GM12878 (cell line): ENCODE data around the gene LHX5. TPM values are rescaled to one million over a fixed set of nuclear protein-coding genes. Genes with fewer than 3 reads are reported as not detected.

Experiments
- ATAC-seq: fragments of 200-7000 bp; cut with Tn5 transposase; 3 replicates; pipeline ENCODE4 v1.9.1; 2020; ENCODE audit warnings: mild to moderate bottlenecking, moderate library complexity
- BruUV-seq: library from RNA; stranded (reverse); fragments of 400-500 nt; replicated peaks from 2 replicates; lab custom pipeline; 2021; lab: Mats Ljungman, UMichigan
- CTCF ChIA-PET: fragments of 300-600 bp; sonication (Branson Sonifier 250); formaldehyde crosslinking; extraction: SDS; loops from one replicate; lab custom pipeline; 2021; ENCODE audit warnings: inconsistent platforms; lab: Yijun Ruan, JAX
- POLR2A ChIA-PET: fragments of 350-600 bp; formaldehyde crosslinking; extraction: SDS; loops from one replicate; lab custom pipeline; 2021; ENCODE audit warnings: inconsistent platforms; lab: Charles Lee
- RAD21 ChIA-PET: fragments of 300-600 bp; sonication (Branson Sonifier 250); formaldehyde crosslinking; loops from one replicate; lab custom pipeline; 2023; ENCODE audit warnings: antibody characterized with exemption; ENCODE audit not compliant: unreplicated experiment; lab: Charles Lee
- SMC1A ChIA-PET: fragments of 300-600 bp; sonication (Branson Sonifier 250); formaldehyde crosslinking; loops from one replicate; lab custom pipeline; 2023; ENCODE audit not compliant: unreplicated experiment, uncharacterized antibody; lab: Charles Lee
- DNase-seq: peaks from one replicate; pipeline ENCODE4 v3.0.0-alpha.2; 2011; ENCODE audit warnings: low read depth, low spot score
- FAIRE-seq: peaks from 3 replicates; lab custom pipeline; 2011; peaks lifted over from hg19 to GRCh38; lab: Jason Lieb, UNC
- H2AFZ ChIP-seq: 2 replicates; pipeline ENCODE4 v1.6.0; 2011; ENCODE audit warnings: low read depth, low read length, control low read depth; ENCODE audit not compliant: control insufficient read depth
- H3K27ac ChIP-seq: 2 replicates; pipeline ENCODE4 v1.5.1; 2011; ENCODE audit warnings: control low read depth; ENCODE audit not compliant: control insufficient read depth, insufficient read depth
- H3K27me3 ChIP-seq, 2 experiments: replicated peaks in 1 of 2; 2 replicates each; pipeline versions ENCODE4 v1.6.0 to v1.6.1; 2011; ENCODE audit warnings: low read length in 1 of 2; ENCODE audit not compliant: control insufficient read depth in 2 of 2, insufficient read depth in 2 of 2
- H3K36me3 ChIP-seq, 2 experiments: 2 replicates each; pipeline ENCODE4 v1.5.1; 2011; ENCODE audit warnings: low read length in 1 of 2; ENCODE audit not compliant: control insufficient read depth in 2 of 2, insufficient read depth in 2 of 2
- H3K4me1 ChIP-seq: 2 replicates; pipeline ENCODE4 v1.6.1; 2011; ENCODE audit warnings: mild to moderate bottlenecking, low read length, moderate library complexity, mixed read lengths; ENCODE audit not compliant: control insufficient read depth, insufficient read depth
- H3K4me2 ChIP-seq: 2 replicates; pipeline ENCODE4 v1.6.0; 2011; ENCODE audit warnings: control low read depth; ENCODE audit not compliant: control insufficient read depth, insufficient read depth
- H3K4me3 ChIP-seq: fragments of 200-600 bp; sonication (generic); 2 replicates; pipeline ENCODE4 v1.5.1; 2016
- H3K79me2 ChIP-seq: 2 replicates; pipeline ENCODE4 v1.6.0; 2011; ENCODE audit warnings: low read length; ENCODE audit not compliant: control insufficient read depth, insufficient read depth
- H3K9ac ChIP-seq: 2 replicates; pipeline ENCODE4 v1.8.0; 2011; ENCODE audit warnings: low read length, control low read depth, mixed read lengths; ENCODE audit not compliant: control insufficient read depth, insufficient read depth
- H3K9me3 ChIP-seq: replicated peaks from 3 replicates; pipeline ENCODE4 v1.5.1; 2011; ENCODE audit warnings: mild to moderate bottlenecking, low read length; ENCODE audit not compliant: control insufficient read depth, insufficient read depth
- H4K20me1 ChIP-seq: 2 replicates; pipeline ENCODE4 v1.6.0; 2011; ENCODE audit not compliant: control insufficient read depth, insufficient read depth
- CHD4 ChIP-seq: fragments of 200-600 bp; sonication (generic); IDR thresholded peaks from 2 replicates; pipeline ENCODE4 v1.6.1; 2016; ENCODE audit warnings: mild to moderate bottlenecking
- EED ChIP-seq: sonication (generic); IDR thresholded peaks from 2 replicates; pipeline ENCODE4 v1.6.1; 2016; ENCODE audit warnings: antibody characterized with exemption, low read depth
- NFIC ChIP-seq: IDR thresholded peaks from 2 replicates; pipeline ENCODE4 v1.6.1; 2012; ENCODE audit warnings: low read depth, mild to moderate bottlenecking, inconsistent platforms, low read length, moderate library complexity
- RAD21 ChIP-seq: IDR thresholded peaks from 2 replicates; pipeline ENCODE4 v1.6.1; 2011; ENCODE audit warnings: mild to moderate bottlenecking, low read depth, low read length, moderate library complexity; ENCODE audit not compliant: insufficient read depth
- SMAD5 ChIP-seq: IDR thresholded peaks from 2 replicates; pipeline ENCODE4 v1.6.1; 2016; ENCODE audit warnings: antibody characterized with exemption, low read depth
- SMC3 ChIP-seq: IDR thresholded peaks from 2 replicates; pipeline ENCODE4 v1.6.1; 2011; ENCODE audit warnings: low read length, improper control_type of control experiment, borderline replicate concordance
- YBX1 ChIP-seq: fragments of 450-650 bp; IDR thresholded peaks from 2 replicates; pipeline ENCODE4 v1.6.1; 2016; ENCODE audit warnings: antibody characterized with exemption
- WGBS: methylation state at CpG from one replicate; pipeline ENCODE4 v1.1.6; 2016; ENCODE audit warnings: low lambda C conversion rate; ENCODE audit not compliant: insufficient replicate concordance, insufficient coverage; ENCODE audit errors: missing lambda C conversion rate; 5-methylcytosine and 5-hydroxymethylcytosine counted together
- in situ Hi-C: fragments of 300-500 bp; cut with MboI; formaldehyde crosslinking; loops from 9 replicates; pipeline ENCODE4 v1.14.3; 2018; ENCODE audit warnings: mixed read lengths
- intact Hi-C: fragments of 100-400 bp; cut with micrococcal nuclease; formaldehyde crosslinking; loops from one replicate; pipeline ENCODE4 v1.14.2; 2022; ENCODE audit not compliant: unreplicated experiment
- polyA plus RNA-seq, 11 experiments: library from polyadenylated mRNA; depleted of rRNA in 4 of 11; unstranded in 6 of 11; stranded (reverse) in 5 of 11; fragments of >200 nt; fragmentation: Nextera tagmentation in 4 of 11; fragmentation: Illumina TruSeq in 1 of 11; extraction: Ambion mirVana in 4 of 11; extraction: Trizol in 1 of 11; gene quantifications; 1 replicate in 1 of 11; 2 replicates in 10 of 11; pipeline versions ENCODE4 v1.2.1 to v1.2.3, GENCODE V29; 2011 to 2016; ENCODE audit warnings: inconsistent platforms in 2 of 11, missing spikeins in 2 of 11, low read depth in 1 of 11
- total RNA-seq, 4 experiments: library from RNA; depleted of rRNA in 3 of 4; stranded (reverse); fragments of >200 nt in 3 of 4; fragmentation: Illumina TruSeq in 1 of 4; extraction: Trizol in 1 of 4; gene quantifications; 2 replicates each; pipeline versions ENCODE4 v1.2.1 to v1.2.3, GENCODE V29; 2013 to 2021
- TF ChIP-seq, protein P1 (sequence below): fragments of 450-650 bp; IDR thresholded peaks from 2 replicates; pipeline ENCODE4 v1.6.1; 2017; ENCODE audit warnings: antibody characterized with exemption, mild to moderate bottlenecking, moderate library complexity
- TF ChIP-seq, protein P2 (sequence below): fragments of 450-650 bp; formaldehyde crosslinking; IDR thresholded peaks from 2 replicates; pipeline ENCODE4 v1.4.0; 2020; ENCODE audit warnings: mild to moderate bottlenecking, moderate library complexity
- TF ChIP-seq, protein P3 (sequence below), 3 experiments: IDR thresholded peaks in 2 of 3; conservative IDR thresholded peaks in 1 of 3; 2 replicates each; pipeline ENCODE4 v1.5.1; 2011; ENCODE audit warnings: low read depth in 3 of 3, low read length in 3 of 3, mild to moderate bottlenecking in 3 of 3, control low read depth in 2 of 3, moderate library complexity in 2 of 3, inconsistent platforms in 1 of 3, mixed read lengths in 1 of 3; ENCODE audit not compliant: control insufficient read depth in 2 of 3, insufficient read depth in 1 of 3; ENCODE audit errors: extremely low read depth in 1 of 3
- TF ChIP-seq, protein P4 (sequence below): fragments of 450-650 bp; IDR thresholded peaks from 2 replicates; pipeline ENCODE4 v1.6.1; 2017; ENCODE audit warnings: mild to moderate bottlenecking, moderate library complexity

Gene LHX5
- total and polyA plus RNA-seq, 10 of the 15 experiments (the other 5 are each of a cell fraction or from before 2014, with no cell fraction given), result 0.03 TPM; not detected in 9

DNA sequence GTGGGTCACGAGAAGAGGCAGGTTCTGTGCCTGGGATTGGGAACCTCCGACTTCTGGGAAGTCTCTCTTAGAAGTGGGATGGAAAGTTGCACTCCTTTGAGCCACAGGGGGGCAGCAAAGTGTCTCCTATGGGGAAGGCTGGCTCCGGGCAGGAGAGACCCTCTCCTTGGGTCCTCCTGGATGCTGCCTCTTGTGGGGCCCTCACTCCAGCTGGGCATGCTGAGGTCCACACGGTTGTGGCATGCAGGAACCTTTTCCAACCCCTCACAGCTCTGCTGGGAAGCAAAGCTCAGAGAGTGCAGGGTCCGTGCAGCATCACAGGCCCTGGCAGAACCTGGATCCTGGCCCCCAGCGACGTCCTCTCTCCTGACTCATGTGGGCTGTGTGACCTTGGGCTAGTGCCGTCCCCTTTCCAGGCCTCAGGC is 32.1 kb downstream of the LHX5 start:
- no peak overlapping the region for H3K27ac ChIP-seq
- no peaks in the 10 kb centered on the region for H3K79me2 ChIP-seq
- ChIA-PET POLR2A (no interaction called here), RAD21 (no interaction called here), CTCF (interaction anchor here (1.2 to 1.6 kb wide), 2 partner anchors 14 to 23 kb away, joined by 3 to 5 read pairs; no protein-coding TSS in a partner anchor), SMC1A (no interaction called here)
- H3K4me3 ChIP-seq, result no peak overlapping the region
- H4K20me1 ChIP-seq, result no peaks in the 10 kb centered on the region; the same call in 1 of the 2 replicates
- in situ Hi-C loops (loop anchor here (10.0 kb wide), 1 partner anchor 475 kb away; no protein-coding TSS in a partner anchor), intact Hi-C loops (loop anchor here (10.0 kb wide), 1 partner anchor 475 kb away; no protein-coding TSS in a partner anchor)
- 10% methylated on average over 8 of the region's 8 CpGs for WGBS
- H3K4me1 ChIP-seq, result no peaks in the 10 kb centered on the region
- ATAC-seq (peak; percentile 48; the same call in 2 of the 3 replicates), DNase-seq (no peak), FAIRE-seq (no peak)
- H3K4me2 ChIP-seq, result no peak overlapping the region
- H2AFZ ChIP-seq, result no peak overlapping the region
- no peaks in the 10 kb centered on the region for H3K36me3 ChIP-seq
- no TSS peak for BruUV-seq
- H3K9ac ChIP-seq, result no peak overlapping the region
- peaks cover 2 to 9% of the 10 kb centered on the region in 2 experiments; a peak in 3 of 4 replicates for H3K27me3 ChIP-seq
- H3K9me3 ChIP-seq, result no peaks in the 10 kb centered on the region
- TF ChIP-seq RAD21 (peak; percentile 51), SMC3 (peak; percentile 43; the same call in 1 of the 2 replicates), SMAD5 (no peak), EED (no peak), YBX1 (no peak), CHD4 (no peak), NFIC (no peak)
- TF ChIP-seq, protein P1, sequence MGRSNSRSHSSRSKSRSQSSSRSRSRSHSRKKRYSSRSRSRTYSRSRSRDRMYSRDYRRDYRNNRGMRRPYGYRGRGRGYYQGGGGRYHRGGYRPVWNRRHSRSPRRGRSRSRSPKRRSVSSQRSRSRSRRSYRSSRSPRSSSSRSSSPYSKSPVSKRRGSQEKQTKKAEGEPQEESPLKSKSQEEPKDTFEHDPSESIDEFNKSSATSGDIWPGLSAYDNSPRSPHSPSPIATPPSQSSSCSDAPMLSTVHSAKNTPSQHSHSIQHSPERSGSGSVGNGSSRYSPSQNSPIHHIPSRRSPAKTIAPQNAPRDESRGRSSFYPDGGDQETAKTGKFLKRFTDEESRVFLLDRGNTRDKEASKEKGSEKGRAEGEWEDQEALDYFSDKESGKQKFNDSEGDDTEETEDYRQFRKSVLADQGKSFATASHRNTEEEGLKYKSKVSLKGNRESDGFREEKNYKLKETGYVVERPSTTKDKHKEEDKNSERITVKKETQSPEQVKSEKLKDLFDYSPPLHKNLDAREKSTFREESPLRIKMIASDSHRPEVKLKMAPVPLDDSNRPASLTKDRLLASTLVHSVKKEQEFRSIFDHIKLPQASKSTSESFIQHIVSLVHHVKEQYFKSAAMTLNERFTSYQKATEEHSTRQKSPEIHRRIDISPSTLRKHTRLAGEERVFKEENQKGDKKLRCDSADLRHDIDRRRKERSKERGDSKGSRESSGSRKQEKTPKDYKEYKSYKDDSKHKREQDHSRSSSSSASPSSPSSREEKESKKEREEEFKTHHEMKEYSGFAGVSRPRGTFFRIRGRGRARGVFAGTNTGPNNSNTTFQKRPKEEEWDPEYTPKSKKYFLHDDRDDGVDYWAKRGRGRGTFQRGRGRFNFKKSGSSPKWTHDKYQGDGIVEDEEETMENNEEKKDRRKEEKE, result no peak
- TF ChIP-seq, protein P2, sequence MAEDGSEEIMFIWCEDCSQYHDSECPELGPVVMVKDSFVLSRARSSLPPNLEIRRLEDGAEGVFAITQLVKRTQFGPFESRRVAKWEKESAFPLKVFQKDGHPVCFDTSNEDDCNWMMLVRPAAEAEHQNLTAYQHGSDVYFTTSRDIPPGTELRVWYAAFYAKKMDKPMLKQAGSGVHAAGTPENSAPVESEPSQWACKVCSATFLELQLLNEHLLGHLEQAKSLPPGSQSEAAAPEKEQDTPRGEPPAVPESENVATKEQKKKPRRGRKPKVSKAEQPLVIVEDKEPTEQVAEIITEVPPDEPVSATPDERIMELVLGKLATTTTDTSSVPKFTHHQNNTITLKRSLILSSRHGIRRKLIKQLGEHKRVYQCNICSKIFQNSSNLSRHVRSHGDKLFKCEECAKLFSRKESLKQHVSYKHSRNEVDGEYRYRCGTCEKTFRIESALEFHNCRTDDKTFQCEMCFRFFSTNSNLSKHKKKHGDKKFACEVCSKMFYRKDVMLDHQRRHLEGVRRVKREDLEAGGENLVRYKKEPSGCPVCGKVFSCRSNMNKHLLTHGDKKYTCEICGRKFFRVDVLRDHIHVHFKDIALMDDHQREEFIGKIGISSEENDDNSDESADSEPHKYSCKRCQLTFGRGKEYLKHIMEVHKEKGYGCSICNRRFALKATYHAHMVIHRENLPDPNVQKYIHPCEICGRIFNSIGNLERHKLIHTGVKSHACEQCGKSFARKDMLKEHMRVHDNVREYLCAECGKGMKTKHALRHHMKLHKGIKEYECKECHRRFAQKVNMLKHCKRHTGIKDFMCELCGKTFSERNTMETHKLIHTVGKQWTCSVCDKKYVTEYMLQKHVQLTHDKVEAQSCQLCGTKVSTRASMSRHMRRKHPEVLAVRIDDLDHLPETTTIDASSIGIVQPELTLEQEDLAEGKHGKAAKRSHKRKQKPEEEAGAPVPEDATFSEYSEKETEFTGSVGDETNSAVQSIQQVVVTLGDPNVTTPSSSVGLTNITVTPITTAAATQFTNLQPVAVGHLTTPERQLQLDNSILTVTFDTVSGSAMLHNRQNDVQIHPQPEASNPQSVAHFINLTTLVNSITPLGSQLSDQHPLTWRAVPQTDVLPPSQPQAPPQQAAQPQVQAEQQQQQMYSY, result no peak
- TF ChIP-seq, protein P3, sequence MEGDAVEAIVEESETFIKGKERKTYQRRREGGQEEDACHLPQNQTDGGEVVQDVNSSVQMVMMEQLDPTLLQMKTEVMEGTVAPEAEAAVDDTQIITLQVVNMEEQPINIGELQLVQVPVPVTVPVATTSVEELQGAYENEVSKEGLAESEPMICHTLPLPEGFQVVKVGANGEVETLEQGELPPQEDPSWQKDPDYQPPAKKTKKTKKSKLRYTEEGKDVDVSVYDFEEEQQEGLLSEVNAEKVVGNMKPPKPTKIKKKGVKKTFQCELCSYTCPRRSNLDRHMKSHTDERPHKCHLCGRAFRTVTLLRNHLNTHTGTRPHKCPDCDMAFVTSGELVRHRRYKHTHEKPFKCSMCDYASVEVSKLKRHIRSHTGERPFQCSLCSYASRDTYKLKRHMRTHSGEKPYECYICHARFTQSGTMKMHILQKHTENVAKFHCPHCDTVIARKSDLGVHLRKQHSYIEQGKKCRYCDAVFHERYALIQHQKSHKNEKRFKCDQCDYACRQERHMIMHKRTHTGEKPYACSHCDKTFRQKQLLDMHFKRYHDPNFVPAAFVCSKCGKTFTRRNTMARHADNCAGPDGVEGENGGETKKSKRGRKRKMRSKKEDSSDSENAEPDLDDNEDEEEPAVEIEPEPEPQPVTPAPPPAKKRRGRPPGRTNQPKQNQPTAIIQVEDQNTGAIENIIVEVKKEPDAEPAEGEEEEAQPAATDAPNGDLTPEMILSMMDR (IDR thresholded peaks at IDR 0.05 in 2 of 3, conservative IDR thresholded peaks at IDR 0.05 in 1 of 3; ENCODE audit: control insufficient read depth in 2 of 3, extremely low read depth in 1 of 3, insufficient read depth in 1 of 3, low read depth in 3 of 3, low read length in 3 of 3), result peak; percentile 50 to 71 (median 70)
- TF ChIP-seq, protein P4, sequence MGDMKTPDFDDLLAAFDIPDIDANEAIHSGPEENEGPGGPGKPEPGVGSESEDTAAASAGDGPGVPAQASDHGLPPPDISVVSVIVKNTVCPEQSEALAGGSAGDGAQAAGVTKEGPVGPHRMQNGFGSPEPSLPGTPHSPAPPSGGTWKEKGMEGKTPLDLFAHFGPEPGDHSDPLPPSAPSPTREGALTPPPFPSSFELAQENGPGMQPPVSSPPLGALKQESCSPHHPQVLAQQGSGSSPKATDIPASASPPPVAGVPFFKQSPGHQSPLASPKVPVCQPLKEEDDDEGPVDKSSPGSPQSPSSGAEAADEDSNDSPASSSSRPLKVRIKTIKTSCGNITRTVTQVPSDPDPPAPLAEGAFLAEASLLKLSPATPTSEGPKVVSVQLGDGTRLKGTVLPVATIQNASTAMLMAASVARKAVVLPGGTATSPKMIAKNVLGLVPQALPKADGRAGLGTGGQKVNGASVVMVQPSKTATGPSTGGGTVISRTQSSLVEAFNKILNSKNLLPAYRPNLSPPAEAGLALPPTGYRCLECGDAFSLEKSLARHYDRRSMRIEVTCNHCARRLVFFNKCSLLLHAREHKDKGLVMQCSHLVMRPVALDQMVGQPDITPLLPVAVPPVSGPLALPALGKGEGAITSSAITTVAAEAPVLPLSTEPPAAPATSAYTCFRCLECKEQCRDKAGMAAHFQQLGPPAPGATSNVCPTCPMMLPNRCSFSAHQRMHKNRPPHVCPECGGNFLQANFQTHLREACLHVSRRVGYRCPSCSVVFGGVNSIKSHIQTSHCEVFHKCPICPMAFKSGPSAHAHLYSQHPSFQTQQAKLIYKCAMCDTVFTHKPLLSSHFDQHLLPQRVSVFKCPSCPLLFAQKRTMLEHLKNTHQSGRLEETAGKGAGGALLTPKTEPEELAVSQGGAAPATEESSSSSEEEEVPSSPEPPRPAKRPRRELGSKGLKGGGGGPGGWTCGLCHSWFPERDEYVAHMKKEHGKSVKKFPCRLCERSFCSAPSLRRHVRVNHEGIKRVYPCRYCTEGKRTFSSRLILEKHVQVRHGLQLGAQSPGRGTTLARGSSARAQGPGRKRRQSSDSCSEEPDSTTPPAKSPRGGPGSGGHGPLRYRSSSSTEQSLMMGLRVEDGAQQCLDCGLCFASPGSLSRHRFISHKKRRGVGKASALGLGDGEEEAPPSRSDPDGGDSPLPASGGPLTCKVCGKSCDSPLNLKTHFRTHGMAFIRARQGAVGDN, result no peak
